IgD-negative memory B cell (primary cell): ENCODE results near the gene PMEPA1. TPM values are rescaled to one million over a fixed set of nuclear protein-coding genes. Genes with fewer than 3 reads are reported as not detected.

Experiments used
- H3K27ac Mint-ChIP-seq, 3 donors: one replicate each; pipeline ENCODE4 v1.8.0; 2020 to 2022; ENCODE audit warnings: mild to moderate bottlenecking in 3 of 3, mixed read lengths in 3 of 3, moderate library complexity in 1 of 3
- H3K27me3 Mint-ChIP-seq: one replicate; pipeline ENCODE4 v1.8.0; 2021; ENCODE audit warnings: mixed read lengths
- H3K36me3 Mint-ChIP-seq: one replicate; pipeline ENCODE4 v1.8.0; 2020; ENCODE audit warnings: mild to moderate bottlenecking, mixed read lengths
- H3K4me1 Mint-ChIP-seq, 3 donors: one replicate each; pipeline ENCODE4 v1.8.0; 2020 to 2022; ENCODE audit warnings: mixed read lengths in 3 of 3, mild to moderate bottlenecking in 1 of 3
- H3K4me3 Mint-ChIP-seq, 4 donors: one replicate each; pipeline ENCODE4 v1.8.0; 2020 to 2022; ENCODE audit warnings: mild to moderate bottlenecking in 4 of 4, mixed read lengths in 4 of 4, moderate library complexity in 3 of 4
- H3K9me3 Mint-ChIP-seq, 3 donors: one replicate each; pipeline ENCODE4 v1.8.0; 2020 to 2021; ENCODE audit warnings: mixed read lengths in 3 of 3, mild to moderate bottlenecking in 1 of 3
- polyA plus RNA-seq: library from polyadenylated mRNA; unstranded; fragments of 300-500 nt; fragmentation: Illumina TruSeq; gene quantifications from one replicate; pipeline ENCODE4 v1.2.3, GENCODE V29; 2021

PMEPA1 gene
- polyA plus RNA-seq, 1 donor from 2014 or later = 7.0 TPM

DNA sequence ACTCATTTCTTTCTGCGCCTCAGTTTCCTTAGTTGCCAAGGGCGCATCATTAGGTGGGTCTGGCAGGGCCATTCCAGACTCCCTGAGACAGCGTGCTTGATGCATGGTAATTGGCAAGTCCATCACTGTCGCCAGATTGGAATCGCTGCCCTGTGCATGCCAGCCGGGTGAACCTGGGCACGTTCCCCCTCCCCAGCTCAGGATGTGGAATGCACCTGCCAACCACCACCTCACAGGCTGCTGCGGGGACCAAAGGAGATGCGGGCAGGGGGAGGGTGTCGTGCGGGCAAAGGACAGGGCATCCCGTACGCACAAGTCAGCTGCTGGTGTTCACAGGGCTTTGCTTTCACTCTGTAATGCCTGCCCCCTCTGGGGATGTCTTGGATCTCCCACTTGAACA is 36.4 kb upstream of the PMEPA1 start:
- Mint-ChIP-seq H3K9me3 (no peaks in the 10 kb centered on the region), H3K27ac (no peak overlapping the region), H3K27me3 (peaks cover 24% of the 10 kb centered on the region), H3K4me1 (peaks cover 0 to 8% (median 5%) of the 10 kb centered on the region in 3 donors), H3K36me3 (no peaks in the 10 kb centered on the region), H3K4me3 (no peak overlapping the region)

DNA sequence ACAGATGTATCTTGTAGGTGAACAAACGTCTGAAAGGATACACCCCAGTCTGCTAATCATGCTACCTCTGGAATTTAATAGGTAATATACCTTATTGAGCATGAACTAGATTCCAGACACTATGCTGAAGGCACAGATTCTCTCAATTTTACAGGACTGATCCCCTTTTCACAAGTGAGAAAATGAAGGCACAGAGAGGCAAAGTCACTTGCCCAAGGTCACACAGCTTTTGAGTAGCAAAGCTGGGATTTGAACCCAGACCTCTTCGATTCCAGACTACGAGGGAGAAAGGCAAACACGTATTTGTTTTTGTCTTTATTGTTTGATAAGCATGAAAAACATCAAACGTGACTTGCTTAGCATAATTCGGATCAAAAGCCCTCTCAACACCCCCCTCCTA is 34.4 kb upstream of the PMEPA1 start:
- Mint-ChIP-seq H3K27me3 (peaks cover 18% of the 10 kb centered on the region), H3K36me3 (no peaks in the 10 kb centered on the region), H3K27ac (no peak overlapping the region), H3K4me1 (peaks cover 0 to 6% (median 5%) of the 10 kb centered on the region in 3 donors), H3K9me3 (peaks cover 0 to 1% (median 0%) of the 10 kb centered on the region in 3 donors), H3K4me3 (no peak overlapping the region)

DNA sequence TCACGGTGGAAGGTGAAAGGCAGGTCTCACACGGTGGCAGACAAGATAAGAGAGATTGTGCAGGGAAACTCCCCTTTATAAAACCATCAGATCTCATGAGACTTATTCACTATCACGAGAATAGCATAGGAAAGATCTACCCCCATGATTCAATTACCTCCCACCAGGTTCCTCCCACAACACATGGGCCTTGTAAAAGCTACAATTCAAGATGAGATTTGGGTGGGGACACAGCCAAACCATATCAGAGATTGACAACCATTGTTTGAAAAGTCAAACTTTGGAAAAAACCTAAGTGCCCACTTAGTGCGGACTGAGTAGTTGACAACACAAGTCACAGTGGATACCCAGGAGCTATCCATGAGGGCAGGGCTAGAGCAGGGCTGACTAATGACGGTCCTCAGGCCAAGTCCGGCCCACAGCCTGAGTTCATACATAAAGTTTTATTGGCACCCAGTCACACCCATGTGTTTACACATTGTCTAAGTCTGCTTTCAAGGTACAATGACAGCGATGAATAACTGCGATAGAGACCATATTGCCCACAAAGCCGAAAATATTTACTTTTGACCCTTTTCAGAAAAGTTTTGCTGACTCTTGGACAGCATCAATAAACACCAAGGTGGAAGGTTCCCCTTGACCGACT is 33.8 kb upstream of the PMEPA1 start:
- peaks cover 0 to 1% (median 0%) of the 10 kb centered on the region in 3 donors for H3K9me3 Mint-ChIP-seq

DNA sequence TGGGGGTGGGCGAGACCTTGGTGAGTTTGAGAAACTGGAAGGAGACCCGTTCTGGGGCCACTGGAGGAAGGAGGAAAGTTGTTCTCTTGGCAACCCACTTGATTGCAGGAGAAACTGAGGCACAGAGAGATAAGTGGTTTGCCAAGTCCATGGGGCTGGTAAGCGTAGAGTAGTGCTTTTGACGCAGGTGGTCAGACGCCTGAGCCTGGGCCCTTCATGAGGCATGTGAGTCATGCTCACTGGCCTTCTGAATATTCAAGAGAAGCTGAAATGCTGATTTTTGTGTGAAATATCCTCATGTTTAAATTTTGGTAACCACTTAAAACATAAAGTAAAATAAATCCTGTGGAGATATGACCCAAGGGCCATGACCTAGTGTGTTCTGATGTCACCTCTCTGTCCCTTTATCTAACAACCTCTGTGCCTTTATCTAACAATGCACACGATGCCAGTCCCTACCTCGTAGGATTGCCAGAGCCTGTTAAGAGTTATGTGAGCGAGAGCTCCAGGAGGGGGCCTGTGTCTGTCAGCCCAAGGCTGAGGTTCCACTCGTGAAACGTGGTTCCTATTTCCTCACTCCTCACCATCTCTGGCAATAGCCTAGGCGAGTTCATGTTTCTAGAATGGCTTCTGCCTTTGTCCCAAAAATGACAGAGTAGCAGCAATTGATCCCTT is 32.8 kb upstream of the PMEPA1 start:
- Mint-ChIP-seq H3K36me3 (peaks cover 2% of the 10 kb centered on the region), H3K9me3 (peaks cover 0 to 1% (median 0%) of the 10 kb centered on the region in 3 donors), H3K27me3 (peaks cover 18% of the 10 kb centered on the region), H3K4me1 (peaks cover 0 to 2% (median 0%) of the 10 kb centered on the region in 3 donors), H3K4me3 (no peak overlapping the region), H3K27ac (no peak overlapping the region)

More for the DNA sequence above, 33.8 kb upstream of the PMEPA1 start:
- Mint-ChIP-seq H3K36me3 (no peaks in the 10 kb centered on the region), H3K4me1 (peaks cover 0 to 4% (median 2%) of the 10 kb centered on the region in 3 donors), H3K27me3 (peaks cover 16% of the 10 kb centered on the region), H3K27ac (no peak overlapping the region), H3K4me3 (no peak overlapping the region)

DNA sequence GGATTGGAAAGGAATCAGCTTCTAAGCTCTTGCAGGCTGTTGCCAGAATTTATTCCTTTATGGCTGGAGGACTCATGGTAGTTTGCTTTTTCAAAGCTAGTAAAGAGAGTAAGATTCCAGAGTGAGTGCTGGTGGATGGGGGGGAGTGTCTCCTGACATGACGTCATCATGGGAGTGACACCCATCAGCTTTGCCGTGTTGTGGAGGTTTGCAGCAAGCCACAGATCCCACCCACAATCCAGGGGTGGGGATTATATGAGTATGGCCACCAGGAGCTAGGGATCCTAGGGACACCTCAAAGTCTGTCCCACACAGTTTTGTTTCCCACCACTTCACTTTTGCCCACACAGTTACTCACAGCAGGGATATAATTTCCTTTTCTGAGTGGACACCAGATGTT is 28.7 kb upstream of the PMEPA1 start:
- peaks cover 0 to 1% (median 0%) of the 10 kb centered on the region in 3 donors for H3K9me3 Mint-ChIP-seq
- peaks cover 28% of the 10 kb centered on the region for H3K27me3 Mint-ChIP-seq
- H3K27ac Mint-ChIP-seq = no peak overlapping the region
- H3K4me1 Mint-ChIP-seq = peaks cover 0 to 2% (median 0%) of the 10 kb centered on the region in 3 donors
- H3K36me3 Mint-ChIP-seq = peaks cover 2% of the 10 kb centered on the region
- no peak overlapping the region for H3K4me3 Mint-ChIP-seq

DNA sequence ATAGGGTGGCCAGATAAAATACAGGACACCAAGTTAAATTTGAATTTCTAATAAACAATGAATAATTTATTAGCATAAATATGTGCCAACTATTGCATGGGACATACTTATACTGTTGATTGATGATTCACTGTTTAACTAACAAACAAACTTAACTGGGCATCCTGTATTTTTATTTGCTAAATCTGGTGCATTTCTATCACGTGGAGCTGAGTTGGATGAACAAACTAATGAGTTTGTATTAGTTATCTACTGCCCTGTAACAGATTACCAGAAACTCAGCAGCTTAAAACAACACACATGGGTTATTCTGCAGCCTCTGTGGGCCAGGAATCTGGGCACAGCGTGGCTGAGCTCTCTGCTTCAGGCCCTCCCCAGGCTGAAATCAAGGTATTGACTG is 28.2 kb upstream of the PMEPA1 start:
- H3K27ac Mint-ChIP-seq = no peak overlapping the region
- H3K4me1 Mint-ChIP-seq = peaks cover 0 to 2% (median 0%) of the 10 kb centered on the region in 3 donors
- H3K9me3 Mint-ChIP-seq = peaks cover 0 to 1% (median 0%) of the 10 kb centered on the region in 3 donors
- peaks cover 31% of the 10 kb centered on the region for H3K27me3 Mint-ChIP-seq
- H3K36me3 Mint-ChIP-seq = peaks cover 2% of the 10 kb centered on the region
- no peak overlapping the region for H3K4me3 Mint-ChIP-seq

DNA sequence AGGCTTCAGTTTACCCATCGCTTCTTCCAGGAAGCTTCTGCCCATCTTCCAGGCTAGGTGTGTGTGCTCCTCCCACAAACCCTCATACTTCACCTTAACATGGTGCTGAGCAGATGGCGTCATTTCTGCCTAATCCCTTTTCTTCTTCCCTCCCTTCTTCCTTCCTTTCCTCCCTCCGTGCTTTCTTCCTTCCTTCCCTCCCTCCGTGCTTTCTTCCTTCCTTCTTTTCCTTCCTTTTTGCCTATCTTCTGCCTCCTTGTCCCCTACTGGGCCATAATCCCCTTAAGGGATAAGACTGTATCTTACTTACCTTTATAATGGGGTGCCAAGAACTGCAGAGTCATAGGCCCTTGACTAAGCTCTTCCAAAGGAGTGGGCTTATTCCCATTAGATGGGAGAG is 27.5 kb upstream of the PMEPA1 start:
- H3K27me3 Mint-ChIP-seq = peaks cover 32% of the 10 kb centered on the region
- H3K4me1 Mint-ChIP-seq = peaks cover 0 to 2% (median 0%) of the 10 kb centered on the region in 3 donors
- no peak overlapping the region for H3K27ac Mint-ChIP-seq
- H3K4me3 Mint-ChIP-seq = peak overlapping the region in 1 of 4 donors; percentile 5
- H3K9me3 Mint-ChIP-seq = peaks cover 0 to 1% (median 0%) of the 10 kb centered on the region in 3 donors
- H3K36me3 Mint-ChIP-seq = peaks cover 2% of the 10 kb centered on the region

DNA sequence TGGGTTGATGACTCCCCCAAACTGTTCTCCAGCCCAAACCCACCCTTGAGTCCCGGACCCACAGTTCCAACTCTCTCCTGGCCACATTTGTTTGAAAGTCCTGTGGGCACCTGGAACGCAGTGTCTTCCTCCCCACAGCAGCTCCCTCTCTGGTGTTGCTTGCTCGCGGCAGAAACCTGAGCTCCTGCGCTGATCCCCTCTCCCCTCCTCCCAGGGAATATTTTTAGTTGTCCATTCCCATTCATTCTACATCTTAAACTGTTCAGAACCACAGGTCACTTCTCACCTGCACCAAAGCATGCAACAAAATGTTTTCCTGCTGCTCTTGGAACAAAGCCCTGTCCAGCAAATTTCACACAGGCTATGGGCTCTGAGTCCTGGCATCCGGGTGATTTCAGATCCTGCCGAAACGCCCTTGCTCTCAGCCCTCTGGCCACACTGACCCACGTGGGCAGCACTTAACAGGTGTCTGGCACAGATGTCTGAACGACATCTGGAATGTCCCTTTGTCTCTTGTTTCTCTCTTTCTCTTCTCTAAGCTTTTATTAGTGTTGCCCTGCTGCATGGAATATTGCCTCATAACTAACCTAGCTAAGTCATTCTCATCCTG is 27.0 kb upstream of the PMEPA1 start:
- H3K27ac Mint-ChIP-seq = no peak overlapping the region
- H3K4me3 Mint-ChIP-seq = peak overlapping the region in 1 of 4 donors; percentile 5
- peaks cover 0 to 1% (median 0%) of the 10 kb centered on the region in 3 donors for H3K9me3 Mint-ChIP-seq
- H3K36me3 Mint-ChIP-seq = peaks cover 2% of the 10 kb centered on the region
- H3K27me3 Mint-ChIP-seq = peaks cover 31% of the 10 kb centered on the region
- peaks cover 0 to 2% (median 0%) of the 10 kb centered on the region in 3 donors for H3K4me1 Mint-ChIP-seq

DNA sequence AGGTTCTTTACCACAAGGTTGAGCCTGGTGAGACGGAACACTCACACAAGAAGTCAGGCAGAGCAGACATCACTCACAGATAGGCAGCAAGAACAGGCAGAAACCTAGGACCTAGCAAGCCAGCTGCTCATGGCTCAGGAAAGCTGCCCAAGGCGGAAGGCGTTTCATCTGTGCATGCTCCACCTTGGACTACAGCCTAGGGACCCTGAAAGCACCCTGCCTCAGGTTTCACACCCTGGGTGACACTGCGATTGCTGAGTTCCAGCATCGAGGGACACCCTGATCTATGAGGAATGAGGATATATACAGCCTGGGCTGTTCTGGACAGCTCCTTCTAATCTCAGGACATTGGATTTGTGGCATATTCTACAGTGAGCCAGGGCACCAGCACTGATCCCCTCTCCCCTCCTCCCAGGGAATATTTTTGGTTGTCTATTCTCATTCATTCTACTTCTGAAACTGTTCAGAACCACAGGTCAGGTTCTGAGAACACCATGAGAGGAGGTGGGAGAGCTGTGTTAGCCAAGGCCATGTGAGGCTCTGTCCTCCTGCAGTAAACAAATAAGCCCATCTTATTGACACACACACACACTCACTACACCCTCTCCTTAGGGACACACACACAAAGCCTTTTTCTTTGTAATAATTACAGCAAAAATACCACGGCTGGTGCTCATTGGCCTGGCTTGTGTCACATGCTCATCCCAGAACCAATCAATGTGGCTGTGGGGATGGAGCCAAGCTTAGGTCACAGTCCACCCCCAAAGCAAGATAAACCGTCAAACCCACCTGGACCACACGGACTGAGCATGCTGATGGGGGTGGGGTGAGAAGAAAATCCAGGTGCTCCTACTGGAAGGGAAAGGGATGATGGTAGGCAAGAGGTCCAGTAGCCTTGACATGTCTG is 26.3 kb upstream of the PMEPA1 start:
- H3K4me1 Mint-ChIP-seq = peaks cover 0 to 2% (median 0%) of the 10 kb centered on the region in 3 donors
- H3K36me3 Mint-ChIP-seq = peaks cover 2% of the 10 kb centered on the region
- H3K4me3 Mint-ChIP-seq = no peak overlapping the region
- H3K27me3 Mint-ChIP-seq = peaks cover 30% of the 10 kb centered on the region
- peaks cover 0 to 1% (median 0%) of the 10 kb centered on the region in 3 donors for H3K9me3 Mint-ChIP-seq
- no peak overlapping the region for H3K27ac Mint-ChIP-seq

DNA sequence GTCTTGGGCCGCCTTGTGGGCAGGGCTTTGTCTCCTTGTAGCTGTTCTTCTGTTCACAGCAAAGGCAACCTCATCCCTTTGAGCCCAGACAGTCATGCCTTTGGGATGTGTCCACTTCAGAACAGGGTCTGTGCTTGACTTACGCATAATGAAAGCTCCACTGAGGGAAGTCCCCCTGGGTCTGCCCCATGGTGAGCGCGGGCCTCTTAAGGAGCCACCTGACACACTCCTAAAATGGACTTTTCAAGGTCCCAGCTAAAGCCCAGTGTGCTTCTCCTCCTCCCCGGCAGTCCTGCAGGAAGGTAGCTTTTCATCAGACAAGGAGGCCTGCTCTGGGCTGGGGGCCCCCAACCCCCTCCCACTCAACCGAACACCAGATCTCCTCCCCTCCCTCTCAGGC is 24.9 kb upstream of the PMEPA1 start:
- no peaks in the 10 kb centered on the region for H3K9me3 Mint-ChIP-seq
- H3K4me1 Mint-ChIP-seq = no peaks in the 10 kb centered on the region
- no peak overlapping the region for H3K4me3 Mint-ChIP-seq
- no peak overlapping the region for H3K27ac Mint-ChIP-seq
- peaks cover 30% of the 10 kb centered on the region for H3K27me3 Mint-ChIP-seq
- peaks cover 2% of the 10 kb centered on the region for H3K36me3 Mint-ChIP-seq

DNA sequence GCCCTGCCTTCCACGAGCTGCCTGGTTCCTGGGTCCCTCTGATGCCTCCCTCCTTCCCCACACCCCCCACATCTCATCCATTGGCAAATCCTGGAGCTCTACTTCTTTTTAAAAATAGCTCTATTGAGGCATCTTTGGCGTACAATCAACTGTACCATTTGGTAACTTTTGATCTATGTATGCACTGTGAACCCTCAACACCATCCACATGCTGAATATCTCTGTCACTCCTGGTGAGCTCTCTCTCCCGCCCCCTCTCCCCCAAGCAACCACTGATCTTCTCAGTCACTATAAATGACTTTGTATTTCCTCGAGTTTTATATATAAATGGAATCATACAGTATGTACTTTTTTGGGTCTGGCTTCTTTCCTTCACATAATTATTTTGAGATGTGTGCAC is 22.4 kb upstream of the PMEPA1 start:
- H3K27me3 Mint-ChIP-seq = peaks cover 24% of the 10 kb centered on the region
- no peaks in the 10 kb centered on the region for H3K36me3 Mint-ChIP-seq
- no peak overlapping the region for H3K27ac Mint-ChIP-seq
- H3K9me3 Mint-ChIP-seq = no peaks in the 10 kb centered on the region
- no peak overlapping the region for H3K4me3 Mint-ChIP-seq
- no peaks in the 10 kb centered on the region for H3K4me1 Mint-ChIP-seq

DNA sequence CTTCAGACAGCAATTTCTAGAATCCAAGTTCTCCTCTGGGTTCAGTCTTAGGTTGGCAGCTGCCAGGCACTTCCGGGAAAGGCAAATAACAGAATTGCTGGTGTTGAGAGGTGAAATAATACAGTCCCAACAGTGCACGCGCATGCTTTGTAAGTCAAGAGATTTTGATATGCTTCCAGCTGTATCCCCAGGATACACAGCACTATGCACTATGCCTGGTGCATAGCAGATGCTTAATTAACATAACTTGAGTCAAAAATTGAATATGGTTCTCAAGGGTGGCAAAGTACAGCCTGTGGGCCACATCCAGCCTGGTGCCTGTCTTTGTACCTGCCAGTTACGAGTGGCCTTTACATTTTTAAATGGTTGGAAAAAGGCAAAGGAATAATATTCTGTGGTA is 18.9 kb upstream of the PMEPA1 start:
- Mint-ChIP-seq H3K36me3 (no peaks in the 10 kb centered on the region), H3K9me3 (no peaks in the 10 kb centered on the region), H3K27ac (no peak overlapping the region), H3K4me1 (no peaks in the 10 kb centered on the region), H3K27me3 (peaks cover 33% of the 10 kb centered on the region), H3K4me3 (no peak overlapping the region)

DNA sequence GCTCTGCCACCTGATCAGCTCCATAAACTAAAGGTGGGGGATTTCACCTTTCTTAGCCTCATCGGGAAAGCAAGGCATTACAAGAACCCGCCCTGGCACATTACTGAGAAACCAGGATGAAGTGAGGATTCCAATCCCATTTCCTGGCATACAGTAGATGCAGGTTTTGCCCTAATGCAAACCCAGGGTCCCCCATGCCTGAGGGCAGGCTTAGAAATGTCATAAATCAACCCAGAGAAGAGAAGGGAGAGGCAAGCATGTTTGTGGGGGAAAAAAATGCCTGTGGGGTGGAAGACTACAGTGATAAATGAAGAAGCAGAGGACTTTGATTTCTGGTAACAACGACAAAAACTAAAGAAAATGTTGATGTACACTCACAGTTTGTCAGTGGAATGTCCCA is 18.0 kb upstream of the PMEPA1 start:
- no peaks in the 10 kb centered on the region for H3K4me1 Mint-ChIP-seq
- peaks cover 28% of the 10 kb centered on the region for H3K27me3 Mint-ChIP-seq
- H3K9me3 Mint-ChIP-seq = no peaks in the 10 kb centered on the region
- no peaks in the 10 kb centered on the region for H3K36me3 Mint-ChIP-seq
- H3K4me3 Mint-ChIP-seq = no peak overlapping the region
- no peak overlapping the region for H3K27ac Mint-ChIP-seq

DNA sequence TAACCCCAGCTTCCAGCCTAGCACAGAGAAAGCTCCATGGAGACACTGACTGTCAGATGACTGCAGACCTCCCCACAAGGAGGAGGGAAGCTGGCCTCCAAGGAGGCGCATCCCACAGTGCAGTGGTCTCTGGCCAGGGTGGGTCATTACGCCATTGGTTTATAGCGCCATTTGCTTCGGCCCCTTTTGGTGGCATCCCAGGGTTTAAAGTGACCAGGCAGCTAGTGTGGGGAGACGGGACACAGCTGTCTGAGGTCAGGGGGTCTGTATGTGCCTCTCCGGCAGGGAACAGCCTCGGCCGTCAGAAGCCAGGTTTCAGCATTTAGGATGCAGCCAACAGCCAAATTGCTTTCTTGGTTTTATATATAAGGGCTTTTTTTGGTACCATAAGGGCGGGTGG is 15.8 kb upstream of the PMEPA1 start:
- H3K36me3 Mint-ChIP-seq = no peaks in the 10 kb centered on the region
- no peak overlapping the region for H3K27ac Mint-ChIP-seq
- H3K27me3 Mint-ChIP-seq = peaks cover 30% of the 10 kb centered on the region
- no peaks in the 10 kb centered on the region for H3K4me1 Mint-ChIP-seq
- H3K4me3 Mint-ChIP-seq = no peak overlapping the region
- H3K9me3 Mint-ChIP-seq = no peaks in the 10 kb centered on the region
